ENCODE measurements around the gene LY6G6C.

- TF ChIP-seq CTCF (IDR thresholded peaks at IDR 0.05) (no peak), POLR2A (IDR thresholded peaks at IDR 0.05) (peak in 1 of 2 donors; percentile 22)
Observed at GRCh38 chr6:31737991-31738979, 16.7 kb upstream of the LY6G6C start.
